GOT3 (cell line): ENCODE results near the gene SMURF2.
"Not testable (repeated sequence)": the region's sequence is repeated elsewhere in the genome, so short reads cannot be mapped to it uniquely, and the experiment has no call there.

Source experiments
- DNase-seq: peaks from one replicate; lab custom pipeline; 2025; ENCODE audit warnings: mixed read lengths; lab: John Stamatoyannopoulos, UW

The SMURF2 gene

GRCh38 chr17:64630309-64631223 lies 31.5 kb downstream of the SMURF2 start:
- DNase-seq = no peak

GRCh38 chr17:64628641-64629040 lies 33.5 kb downstream of the SMURF2 start:
- no peak for DNase-seq

- no peak for DNase-seq
Observed at GRCh38 chr17:64627797-64628196, 34.3 kb downstream of the SMURF2 start.

GRCh38 chr17:64626827-64627226 lies 35.3 kb downstream of the SMURF2 start:
- no peak for DNase-seq

GRCh38 chr17:64625541-64625940 lies 36.6 kb downstream of the SMURF2 start:
- DNase-seq = no peak

GRCh38 chr17:64622931-64623654 lies 39.0 kb downstream of the SMURF2 start:
- DNase-seq = no peak

- no peak for DNase-seq
Observed at GRCh38 chr17:64621772-64622171, 40.3 kb downstream of the SMURF2 start.

- DNase-seq = no peak
Observed at GRCh38 chr17:64618848-64619247, 43.3 kb downstream of the SMURF2 start.

- no peak for DNase-seq
Observed at GRCh38 chr17:64617125-64617780, 44.9 kb downstream of the SMURF2 start.

- DNase-seq = no peak
Observed at GRCh38 chr17:64615028-64615677, 47.0 kb downstream of the SMURF2 start.

- DNase-seq = no peak
Observed at GRCh38 chr17:64614266-64615027, 47.7 kb downstream of the SMURF2 start.

GRCh38 chr17:64611369-64611768 lies 50.7 kb downstream of the SMURF2 start:
- DNase-seq = no peak

- not testable (repeated sequence) for DNase-seq
Observed at GRCh38 chr17:64610244-64610643, 51.9 kb downstream of the SMURF2 start.

- no peak for DNase-seq
Observed at GRCh38 chr17:64608571-64608981, 53.5 kb downstream of the SMURF2 start.

GRCh38 chr17:64607862-64608565 lies 54.1 kb downstream of the SMURF2 start:
- DNase-seq = no peak

- DNase-seq = not testable (repeated sequence)
Observed at GRCh38 chr17:64604532-64604931, 57.6 kb downstream of the SMURF2 start.

- DNase-seq = no peak
Observed at GRCh38 chr17:64603987-64604386, 58.1 kb downstream of the SMURF2 start.

- no peak for DNase-seq
Observed at GRCh38 chr17:64599827-64600226, 62.3 kb downstream of the SMURF2 start.

- DNase-seq = no peak
Observed at GRCh38 chr17:64599187-64599676, 62.9 kb downstream of the SMURF2 start.

- no peak for DNase-seq
Observed at GRCh38 chr17:64598672-64599071, 63.4 kb downstream of the SMURF2 start.
